GM06990 (cell line): ENCODE results near the gene OSBP2.

Source experiments
- DNase-seq: peaks from one replicate; pipeline ENCODE4 v3.0.0-alpha.2; 2011; ENCODE audit not compliant: insufficient read length; ENCODE audit errors: extremely low read depth
- H3K27me3 ChIP-seq: replicated peaks from 2 replicates; pipeline ENCODE4 v1.6.0; 2011; ENCODE audit warnings: low read length; ENCODE audit not compliant: control insufficient read depth, insufficient read depth
- H3K36me3 ChIP-seq: 2 replicates; pipeline ENCODE4 v1.5.1; 2011; ENCODE audit warnings: low read length; ENCODE audit not compliant: control insufficient read depth, insufficient read depth
- H3K4me3 ChIP-seq: replicated peaks from 2 replicates; pipeline ENCODE4 v1.5.1; 2011; ENCODE audit warnings: low read depth, mild to moderate bottlenecking, control low read depth, low read length
- TF ChIP-seq, protein P1 (sequence below): IDR thresholded peaks from 2 replicates; pipeline ENCODE4 v1.5.1; 2011; ENCODE audit warnings: low read length, control low read depth, mild to moderate bottlenecking, inconsistent platforms; ENCODE audit not compliant: insufficient read depth, poor library complexity, severe bottlenecking

OSBP2 gene

DNA sequence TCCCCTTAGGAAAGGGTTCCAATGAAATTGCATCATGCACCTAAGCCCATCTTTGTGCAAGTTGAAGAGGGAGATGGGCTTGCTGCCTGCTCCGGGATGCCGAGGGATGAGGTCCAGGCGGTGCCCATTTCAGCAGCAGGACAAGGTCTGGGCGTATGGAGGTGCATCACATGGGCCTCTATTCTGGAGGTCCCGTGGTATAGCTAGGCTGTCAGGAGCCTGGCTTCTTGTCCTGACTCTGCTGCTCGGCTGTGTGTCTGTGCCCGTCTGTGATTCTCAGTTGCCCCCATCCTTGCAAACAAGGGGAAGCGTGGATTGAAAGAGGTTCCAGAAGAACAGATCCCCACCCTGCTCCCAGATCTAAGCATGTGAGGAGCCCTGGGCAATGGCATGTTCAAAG lies 130.0 kb downstream of the OSBP2 start:
- no peak for DNase-seq
- TF ChIP-seq, protein P1, sequence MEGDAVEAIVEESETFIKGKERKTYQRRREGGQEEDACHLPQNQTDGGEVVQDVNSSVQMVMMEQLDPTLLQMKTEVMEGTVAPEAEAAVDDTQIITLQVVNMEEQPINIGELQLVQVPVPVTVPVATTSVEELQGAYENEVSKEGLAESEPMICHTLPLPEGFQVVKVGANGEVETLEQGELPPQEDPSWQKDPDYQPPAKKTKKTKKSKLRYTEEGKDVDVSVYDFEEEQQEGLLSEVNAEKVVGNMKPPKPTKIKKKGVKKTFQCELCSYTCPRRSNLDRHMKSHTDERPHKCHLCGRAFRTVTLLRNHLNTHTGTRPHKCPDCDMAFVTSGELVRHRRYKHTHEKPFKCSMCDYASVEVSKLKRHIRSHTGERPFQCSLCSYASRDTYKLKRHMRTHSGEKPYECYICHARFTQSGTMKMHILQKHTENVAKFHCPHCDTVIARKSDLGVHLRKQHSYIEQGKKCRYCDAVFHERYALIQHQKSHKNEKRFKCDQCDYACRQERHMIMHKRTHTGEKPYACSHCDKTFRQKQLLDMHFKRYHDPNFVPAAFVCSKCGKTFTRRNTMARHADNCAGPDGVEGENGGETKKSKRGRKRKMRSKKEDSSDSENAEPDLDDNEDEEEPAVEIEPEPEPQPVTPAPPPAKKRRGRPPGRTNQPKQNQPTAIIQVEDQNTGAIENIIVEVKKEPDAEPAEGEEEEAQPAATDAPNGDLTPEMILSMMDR: no peak
- no peaks in the 10 kb centered on the region; the same call in 1 of the 2 replicates for H3K27me3 ChIP-seq
- no peaks in the 10 kb centered on the region for H3K36me3 ChIP-seq
- no peak overlapping the region for H3K4me3 ChIP-seq

DNA sequence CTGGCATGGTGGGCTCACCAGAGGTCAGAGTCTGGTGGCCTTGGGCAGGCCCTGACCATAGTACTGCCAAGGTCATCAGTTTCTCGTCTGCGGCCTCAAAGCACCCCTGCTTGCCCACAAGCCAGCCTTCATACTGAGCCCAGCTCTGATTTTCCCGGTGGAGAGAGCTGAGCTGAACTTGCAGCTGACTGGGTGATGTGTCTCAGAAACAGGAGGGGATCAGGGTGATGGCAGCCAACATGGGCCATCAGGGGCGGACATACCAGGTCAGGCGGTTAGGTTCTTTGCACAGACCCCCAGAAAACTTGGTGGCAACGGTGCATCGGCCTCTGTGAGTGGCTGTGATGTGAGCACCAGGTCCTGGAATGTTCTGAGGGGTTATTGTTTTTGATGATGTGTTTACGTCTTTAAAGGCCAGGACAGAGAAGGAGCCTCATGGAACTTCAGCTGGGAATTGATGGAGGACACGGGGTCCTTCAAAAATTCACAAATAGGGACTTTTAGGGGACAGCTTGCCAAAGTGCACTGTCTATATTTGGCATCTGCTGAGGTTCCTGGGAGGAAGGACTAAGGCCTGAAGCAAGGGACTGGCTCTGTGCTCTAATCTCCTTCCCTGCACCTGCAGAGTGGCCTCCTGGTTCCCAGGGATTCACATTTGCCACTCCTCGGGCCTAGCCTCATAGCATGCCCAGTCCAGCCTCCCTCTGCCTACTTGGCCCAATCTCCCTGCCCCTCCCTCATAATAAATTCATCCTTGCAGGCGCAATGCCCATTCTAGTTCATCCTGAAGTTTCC lies 131.2 kb downstream of the OSBP2 start:
- Histone ChIP-seq H3K36me3 (no peaks in the 10 kb centered on the region), H3K4me3 (no peak overlapping the region), H3K27me3 (no peaks in the 10 kb centered on the region; the same call in 1 of the 2 replicates)
- TF ChIP-seq, protein P1: no peak
- no peak for DNase-seq

DNA sequence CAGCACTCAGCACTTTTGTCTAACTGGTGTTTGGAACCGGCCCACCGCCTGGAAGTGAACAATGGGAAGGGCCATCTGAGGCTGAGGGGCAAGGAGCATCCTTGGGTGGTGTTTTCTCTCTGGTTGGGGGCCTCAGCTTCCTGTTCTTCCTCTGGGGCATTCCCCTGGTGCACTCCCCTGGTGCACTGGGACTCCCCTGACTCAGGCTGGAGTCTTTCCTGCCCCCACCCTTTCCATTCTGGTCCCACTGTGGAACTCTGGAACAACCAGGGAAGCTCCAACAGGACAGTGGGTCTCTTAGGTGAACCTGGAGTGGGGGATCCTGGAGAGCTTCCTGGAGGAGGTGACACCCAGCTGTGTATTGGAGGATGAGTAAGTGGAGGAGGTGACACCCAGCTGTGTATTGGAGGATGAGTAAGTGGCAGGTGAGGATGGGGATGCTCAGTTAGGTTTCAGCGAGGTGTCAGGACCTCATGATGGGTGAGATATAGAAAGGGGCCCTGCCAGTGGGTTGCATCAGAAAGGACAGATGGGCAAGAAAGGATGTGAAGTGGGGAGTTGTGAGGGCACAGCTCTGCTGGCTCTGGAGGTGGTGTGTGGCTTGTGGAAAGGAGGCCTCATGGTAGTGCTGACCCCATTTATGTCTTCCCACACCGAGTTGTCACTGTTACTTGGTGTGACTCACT lies 132.1 kb downstream of the OSBP2 start:
- no peak overlapping the region for H3K4me3 ChIP-seq

DNA sequence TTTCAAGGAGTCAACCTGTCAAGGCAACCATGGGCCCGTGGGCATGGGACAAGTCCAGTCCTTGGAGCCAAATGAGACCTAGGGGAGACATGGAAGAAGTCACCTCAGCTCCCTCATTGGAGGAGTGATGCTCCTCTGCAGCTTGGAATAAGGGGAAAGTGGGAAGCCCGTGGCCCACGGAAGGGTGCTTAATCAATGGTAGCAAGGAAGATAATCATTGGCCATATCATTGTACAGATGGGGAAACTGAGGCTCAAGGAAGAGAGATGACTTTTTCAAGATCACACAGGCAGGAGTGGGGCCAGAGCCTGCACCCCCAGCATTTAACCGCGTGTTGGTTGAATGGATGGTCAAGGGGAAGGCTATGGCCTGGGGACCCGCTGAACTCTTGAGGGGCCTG lies 133.0 kb downstream of the OSBP2 start:
- Histone ChIP-seq H3K27me3 (no peaks in the 10 kb centered on the region; the same call in 1 of the 2 replicates), H3K36me3 (no peaks in the 10 kb centered on the region), H3K4me3 (no peak overlapping the region)
- TF ChIP-seq, protein P1: no peak
- no peak for DNase-seq

More for the DNA sequence above, 132.1 kb downstream of the OSBP2 start:
- Histone ChIP-seq H3K36me3 (no peaks in the 10 kb centered on the region), H3K27me3 (no peaks in the 10 kb centered on the region; the same call in 1 of the 2 replicates)
- TF ChIP-seq, protein P1: no peak
- DNase-seq: no peak

DNA sequence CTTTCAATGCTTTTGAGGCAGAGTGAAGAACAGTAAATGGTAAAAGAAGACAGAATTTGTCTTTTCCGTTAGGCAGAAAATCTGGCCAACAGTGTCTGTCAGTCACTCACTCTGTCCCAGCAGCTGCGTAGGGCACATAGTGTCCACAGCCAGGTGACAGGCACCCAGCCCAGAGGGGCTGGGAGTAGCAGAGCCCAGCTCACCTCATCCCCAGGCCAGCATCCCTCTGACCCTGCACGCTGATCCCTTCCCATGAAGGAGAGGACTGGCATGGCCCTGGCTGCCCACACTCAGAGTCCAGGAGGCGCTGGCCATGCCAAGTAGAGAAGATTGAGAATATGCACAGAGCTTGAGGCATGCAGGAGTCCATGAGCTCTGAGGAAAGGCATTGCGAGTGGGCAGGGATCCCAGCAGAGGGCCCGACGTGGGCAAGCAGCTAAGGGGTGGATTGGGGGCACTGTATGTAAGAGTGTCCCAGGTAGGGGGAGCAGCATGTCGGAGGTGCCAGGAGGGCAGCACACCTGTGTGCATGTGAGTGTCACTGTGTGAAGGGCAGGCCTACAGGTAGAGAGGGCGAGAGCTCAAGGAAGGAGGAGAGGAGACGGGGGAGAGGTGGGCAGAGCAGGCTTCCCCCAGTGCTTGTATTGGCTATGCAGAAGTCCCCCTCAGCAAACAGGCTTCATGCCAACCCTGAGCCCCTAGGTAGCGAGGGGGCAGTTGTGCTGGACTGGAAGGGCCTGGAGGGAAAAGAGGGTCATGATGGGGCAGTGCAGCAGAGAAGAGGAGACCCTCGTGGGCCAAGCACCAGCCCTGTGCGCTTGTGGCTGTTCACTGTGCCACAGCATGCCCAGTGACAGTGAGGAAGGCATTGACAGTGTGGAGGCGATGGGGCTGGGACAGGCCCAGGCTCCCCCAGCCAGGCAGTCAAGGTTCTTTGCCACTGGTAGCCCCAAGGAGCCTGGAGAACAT lies 133.8 kb downstream of the OSBP2 start:
- TF ChIP-seq, protein P1: no peak
- DNase-seq: no peak
- no peaks in the 10 kb centered on the region; the same call in 1 of the 2 replicates for H3K27me3 ChIP-seq
- H3K4me3 ChIP-seq: no peak overlapping the region
- no peaks in the 10 kb centered on the region for H3K36me3 ChIP-seq
